Memory B cell (primary cell): Measurements from ENCODE around the gene TSKU.

Experiments used
- ATAC-seq: fragments of 150-1000 bp; cut with Tn5 transposase; 2 replicates; pipeline ENCODE4 v1.10.0; 2021; ENCODE audit warnings: low read depth, mild to moderate bottlenecking, moderate library complexity
- DNase-seq, 2 donors: peaks; one replicate each; pipeline ENCODE4 v3.0.0; 2022; ENCODE audit warnings: low spot score in 2 of 2
- H3K27ac Mint-ChIP-seq: one replicate; pipeline ENCODE4 v1.8.0; 2022; ENCODE audit warnings: mild to moderate bottlenecking, moderate library complexity, mixed read lengths
- H3K27me3 Mint-ChIP-seq: one replicate; pipeline ENCODE4 v1.8.0; 2022; ENCODE audit warnings: mixed read lengths
- H3K36me3 Mint-ChIP-seq: one replicate; pipeline ENCODE4 v1.8.0; 2022; ENCODE audit warnings: mild to moderate bottlenecking, mixed read lengths
- H3K4me1 Mint-ChIP-seq: one replicate; pipeline ENCODE4 v1.8.0; 2022; ENCODE audit warnings: mixed read lengths
- H3K4me3 Mint-ChIP-seq: one replicate; pipeline ENCODE4 v1.8.0; 2022; ENCODE audit warnings: mild to moderate bottlenecking, moderate library complexity, mixed read lengths
- H3K9me3 Mint-ChIP-seq: one replicate; pipeline ENCODE4 v1.8.0; 2022; ENCODE audit warnings: mixed read lengths

Gene TSKU

DNA sequence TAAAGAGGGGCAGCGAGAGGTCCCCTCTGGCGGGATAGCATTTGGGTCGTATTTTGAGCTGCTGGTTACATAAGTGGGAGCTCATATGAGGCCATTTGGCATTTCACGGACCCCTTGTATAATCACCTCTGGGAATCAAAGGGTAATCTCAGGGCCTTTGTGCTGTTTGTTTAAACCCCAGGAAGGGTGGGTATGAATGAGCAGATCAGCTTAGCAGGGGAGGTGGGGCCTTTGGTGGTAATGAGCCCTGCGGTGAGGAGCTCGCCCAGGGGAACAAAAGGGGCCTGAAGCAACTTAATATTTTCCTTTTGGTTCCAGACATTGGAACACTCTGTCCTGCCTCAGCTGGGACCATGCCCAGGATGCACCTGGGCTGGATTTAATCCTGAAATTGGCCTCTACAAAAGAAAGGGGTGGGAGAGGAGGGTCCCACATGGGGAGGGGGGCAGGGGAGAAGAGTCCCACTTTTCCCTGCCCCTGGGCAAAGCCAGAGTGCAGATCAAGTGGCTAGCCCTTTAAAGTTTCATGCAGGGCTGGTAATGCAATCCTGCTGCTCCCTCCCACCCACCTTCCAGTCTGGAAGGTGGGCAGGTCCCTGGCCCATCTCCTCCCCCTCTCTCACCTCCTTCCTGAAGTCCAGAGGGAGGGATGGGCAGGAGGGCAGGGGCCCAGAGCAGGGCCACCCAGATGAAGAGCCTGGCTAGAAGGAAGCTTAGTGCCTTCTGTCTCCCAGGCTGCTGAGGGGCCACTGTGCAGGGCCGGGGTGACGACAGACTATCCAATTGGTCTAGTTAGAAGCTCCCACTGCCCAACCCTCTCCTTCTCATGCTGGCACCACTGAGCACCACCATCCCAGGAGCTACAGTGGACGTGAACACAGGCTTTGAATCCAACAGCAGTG, 10.5 kb downstream of the TSKU start:
- ATAC-seq (no peak), DNase-seq (no peak)
- Mint-ChIP-seq H3K4me1 (no peaks in the 10 kb centered on the region), H3K4me3 (no peak overlapping the region), H3K36me3 (no peaks in the 10 kb centered on the region), H3K27me3 (peaks cover 3% of the 10 kb centered on the region), H3K9me3 (no peaks in the 10 kb centered on the region), H3K27ac (no peak overlapping the region)

DNA sequence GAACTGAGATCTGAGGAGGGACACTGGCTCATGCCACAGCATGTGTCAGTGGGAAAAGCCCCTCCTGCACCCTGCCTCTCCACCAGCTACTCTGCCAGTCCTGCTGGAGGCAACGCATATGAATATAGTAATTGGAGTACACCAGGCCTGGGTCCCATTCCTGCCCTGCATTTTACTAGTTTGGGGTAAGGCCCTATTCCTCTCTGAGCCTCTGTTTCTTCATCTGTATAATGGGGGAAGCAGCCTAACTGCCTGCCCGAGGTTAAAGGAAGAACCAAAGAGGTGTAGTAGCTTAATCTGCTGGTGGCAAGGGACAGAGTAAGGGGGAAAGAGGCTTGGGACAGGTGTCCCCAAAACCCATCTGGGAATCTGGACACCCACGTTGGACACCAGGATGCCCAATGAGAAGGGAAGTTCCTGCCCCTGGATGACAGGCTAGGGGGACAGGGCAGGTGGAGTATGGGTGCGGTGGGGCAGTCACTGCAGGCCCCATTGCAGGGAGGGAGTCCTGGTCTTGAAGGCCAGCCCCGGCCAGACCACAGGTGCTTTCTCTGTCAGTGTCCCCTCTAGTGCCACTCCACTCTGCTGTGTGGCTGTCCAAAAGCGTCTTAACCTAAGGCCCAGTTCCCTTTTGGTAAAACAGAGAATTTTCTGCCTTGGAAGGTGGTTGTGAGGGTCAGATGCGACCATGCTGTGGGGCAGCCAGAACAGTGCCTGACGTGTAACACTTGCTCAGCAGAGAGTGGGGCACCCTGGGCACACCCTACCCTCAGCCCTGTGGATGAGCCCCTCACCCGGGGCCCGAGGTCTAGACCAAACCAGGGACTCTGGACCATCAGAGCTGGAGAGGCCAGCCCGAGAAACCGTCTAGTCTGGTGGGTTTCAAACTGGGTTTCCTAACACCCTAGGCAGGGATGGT, 11.5 kb downstream of the TSKU start:
- no peaks in the 10 kb centered on the region for H3K9me3 Mint-ChIP-seq
- H3K27ac Mint-ChIP-seq: no peak overlapping the region
- DNase-seq: no peak
- H3K4me1 Mint-ChIP-seq: no peaks in the 10 kb centered on the region
- peaks cover 3% of the 10 kb centered on the region for H3K27me3 Mint-ChIP-seq
- H3K4me3 Mint-ChIP-seq: no peak overlapping the region
- ATAC-seq: no peak
- no peaks in the 10 kb centered on the region for H3K36me3 Mint-ChIP-seq

DNA sequence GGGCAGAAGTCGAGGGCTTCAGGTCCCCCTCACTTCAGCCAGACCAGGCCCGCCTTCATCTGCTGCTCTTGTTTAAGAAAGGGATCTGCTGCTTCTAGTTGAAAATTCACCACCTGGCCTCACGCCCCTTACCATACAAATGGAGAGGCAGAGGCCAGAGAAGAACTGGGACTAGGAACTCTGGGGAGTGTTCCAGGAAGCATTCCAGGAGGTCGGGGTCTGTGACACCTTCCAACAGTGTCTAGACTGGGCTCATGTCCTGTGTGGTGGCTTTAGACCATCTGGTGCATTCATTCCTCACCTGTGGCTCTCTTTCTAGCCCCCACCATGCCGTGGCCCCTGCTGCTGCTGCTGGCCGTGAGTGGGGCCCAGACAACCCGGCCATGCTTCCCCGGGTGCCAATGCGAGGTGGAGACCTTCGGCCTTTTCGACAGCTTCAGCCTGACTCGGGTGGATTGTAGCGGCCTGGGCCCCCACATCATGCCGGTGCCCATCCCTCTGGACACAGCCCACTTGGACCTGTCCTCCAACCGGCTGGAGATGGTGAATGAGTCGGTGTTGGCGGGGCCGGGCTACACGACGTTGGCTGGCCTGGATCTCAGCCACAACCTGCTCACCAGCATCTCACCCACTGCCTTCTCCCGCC, 12.3 kb downstream of the TSKU start:
- no peak for DNase-seq

DNA sequence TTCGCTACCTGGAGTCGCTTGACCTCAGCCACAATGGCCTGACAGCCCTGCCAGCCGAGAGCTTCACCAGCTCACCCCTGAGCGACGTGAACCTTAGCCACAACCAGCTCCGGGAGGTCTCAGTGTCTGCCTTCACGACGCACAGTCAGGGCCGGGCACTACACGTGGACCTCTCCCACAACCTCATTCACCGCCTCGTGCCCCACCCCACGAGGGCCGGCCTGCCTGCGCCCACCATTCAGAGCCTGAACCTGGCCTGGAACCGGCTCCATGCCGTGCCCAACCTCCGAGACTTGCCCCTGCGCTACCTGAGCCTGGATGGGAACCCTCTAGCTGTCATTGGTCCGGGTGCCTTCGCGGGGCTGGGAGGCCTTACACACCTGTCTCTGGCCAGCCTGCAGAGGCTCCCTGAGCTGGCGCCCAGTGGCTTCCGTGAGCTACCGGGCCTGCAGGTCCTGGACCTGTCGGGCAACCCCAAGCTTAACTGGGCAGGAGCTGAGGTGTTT, 12.8 kb downstream of the TSKU start:
- ATAC-seq (no peak), DNase-seq (no peak)
- H3K27ac Mint-ChIP-seq: no peak overlapping the region

More for the DNA sequence above, 12.3 kb downstream of the TSKU start:
- Mint-ChIP-seq H3K27ac (no peak overlapping the region), H3K9me3 (no peaks in the 10 kb centered on the region), H3K4me1 (no peaks in the 10 kb centered on the region), H3K4me3 (no peak overlapping the region), H3K27me3 (peaks cover 3% of the 10 kb centered on the region), H3K36me3 (no peaks in the 10 kb centered on the region)
- no peak for ATAC-seq

DNA sequence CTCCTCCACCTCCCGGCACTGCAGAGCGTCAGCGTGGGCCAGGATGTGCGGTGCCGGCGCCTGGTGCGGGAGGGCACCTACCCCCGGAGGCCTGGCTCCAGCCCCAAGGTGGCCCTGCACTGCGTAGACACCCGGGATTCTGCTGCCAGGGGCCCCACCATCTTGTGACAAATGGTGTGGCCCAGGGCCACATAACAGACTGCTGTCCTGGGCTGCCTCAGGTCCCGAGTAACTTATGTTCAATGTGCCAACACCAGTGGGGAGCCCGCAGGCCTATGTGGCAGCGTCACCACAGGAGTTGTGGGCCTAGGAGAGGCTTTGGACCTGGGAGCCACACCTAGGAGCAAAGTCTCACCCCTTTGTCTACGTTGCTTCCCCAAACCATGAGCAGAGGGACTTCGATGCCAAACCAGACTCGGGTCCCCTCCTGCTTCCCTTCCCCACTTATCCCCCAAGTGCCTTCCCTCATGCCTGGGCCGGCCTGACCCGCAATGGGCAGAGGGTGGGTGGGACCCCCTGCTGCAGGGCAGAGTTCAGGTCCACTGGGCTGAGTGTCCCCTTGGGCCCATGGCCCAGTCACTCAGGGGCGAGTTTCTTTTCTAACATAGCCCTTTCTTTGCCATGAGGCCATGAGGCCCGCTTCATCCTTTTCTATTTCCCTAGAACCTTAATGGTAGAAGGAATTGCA, 13.5 kb downstream of the TSKU start:
- ATAC-seq (no peak), DNase-seq (no peak)
- Mint-ChIP-seq H3K9me3 (no peaks in the 10 kb centered on the region), H3K4me1 (no peaks in the 10 kb centered on the region), H3K27me3 (peaks cover 3% of the 10 kb centered on the region), H3K36me3 (no peaks in the 10 kb centered on the region), H3K27ac (no peak overlapping the region), H3K4me3 (no peak overlapping the region)

More for the DNA sequence above, 12.8 kb downstream of the TSKU start:
- Mint-ChIP-seq H3K4me3 (no peak overlapping the region), H3K27me3 (peaks cover 3% of the 10 kb centered on the region), H3K36me3 (no peaks in the 10 kb centered on the region), H3K4me1 (no peaks in the 10 kb centered on the region), H3K9me3 (no peaks in the 10 kb centered on the region)

DNA sequence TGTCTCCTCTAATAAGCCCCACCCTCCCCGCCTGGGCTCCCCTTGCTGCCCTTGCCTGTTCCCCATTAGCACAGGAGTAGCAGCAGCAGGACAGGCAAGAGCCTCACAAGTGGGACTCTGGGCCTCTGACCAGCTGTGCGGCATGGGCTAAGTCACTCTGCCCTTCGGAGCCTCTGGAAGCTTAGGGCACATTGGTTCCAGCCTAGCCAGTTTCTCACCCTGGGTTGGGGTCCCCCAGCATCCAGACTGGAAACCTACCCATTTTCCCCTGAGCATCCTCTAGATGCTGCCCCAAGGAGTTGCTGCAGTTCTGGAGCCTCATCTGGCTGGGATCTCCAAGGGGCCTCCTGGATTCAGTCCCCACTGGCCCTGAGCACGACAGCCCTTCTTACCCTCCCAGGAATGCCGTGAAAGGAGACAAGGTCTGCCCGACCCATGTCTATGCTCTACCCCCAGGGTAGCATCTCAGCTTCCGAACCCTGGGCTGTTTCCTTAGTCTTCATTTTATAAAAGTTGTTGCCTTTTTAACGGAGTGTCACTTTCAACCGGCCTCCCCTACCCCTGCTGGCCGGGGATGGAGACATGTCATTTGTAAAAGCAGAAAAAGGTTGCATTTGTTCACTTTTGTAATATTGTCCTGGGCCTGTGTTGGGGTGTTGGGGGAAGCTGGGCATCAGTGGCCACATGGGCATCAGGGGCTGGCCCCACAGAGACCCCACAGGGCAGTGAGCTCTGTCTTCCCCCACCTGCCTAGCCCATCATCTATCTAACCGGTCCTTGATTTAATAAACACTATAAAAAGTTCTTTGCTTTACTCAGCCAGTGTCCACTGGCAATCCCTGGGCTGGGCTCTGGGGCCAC, 14.4 kb downstream of the TSKU start:
- H3K27me3 Mint-ChIP-seq: peaks cover 3% of the 10 kb centered on the region
- H3K27ac Mint-ChIP-seq: no peak overlapping the region
- DNase-seq (no peak), ATAC-seq (no peak)
- no peaks in the 10 kb centered on the region for H3K9me3 Mint-ChIP-seq
- H3K4me3 Mint-ChIP-seq: no peak overlapping the region
- no peaks in the 10 kb centered on the region for H3K4me1 Mint-ChIP-seq
- no peaks in the 10 kb centered on the region for H3K36me3 Mint-ChIP-seq

DNA sequence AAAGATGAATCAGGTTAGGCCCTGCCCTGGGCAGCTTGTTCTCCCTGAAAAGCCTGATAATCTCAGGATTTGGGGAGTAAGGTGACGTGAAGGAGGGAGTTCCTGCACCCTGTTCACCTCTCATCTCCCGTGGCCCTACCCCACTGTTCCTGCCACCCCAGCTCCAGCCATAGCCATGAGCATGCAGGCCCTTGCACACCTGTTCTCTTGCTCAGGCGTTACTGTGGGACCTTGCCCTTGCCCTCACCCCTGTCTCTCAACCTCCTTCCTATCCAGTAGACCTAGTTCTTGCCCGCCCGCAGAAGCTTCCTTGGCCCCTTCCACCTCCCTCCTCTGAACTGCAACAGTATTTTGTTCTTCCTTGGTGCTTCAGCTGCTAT, 15.0 kb downstream of the TSKU start:
- H3K4me1 Mint-ChIP-seq: no peaks in the 10 kb centered on the region
- no peak overlapping the region for H3K4me3 Mint-ChIP-seq
- DNase-seq: no peak
- no peak overlapping the region for H3K27ac Mint-ChIP-seq
- no peaks in the 10 kb centered on the region for H3K9me3 Mint-ChIP-seq
- no peak for ATAC-seq
- H3K36me3 Mint-ChIP-seq: no peaks in the 10 kb centered on the region
- peaks cover 4% of the 10 kb centered on the region for H3K27me3 Mint-ChIP-seq

DNA sequence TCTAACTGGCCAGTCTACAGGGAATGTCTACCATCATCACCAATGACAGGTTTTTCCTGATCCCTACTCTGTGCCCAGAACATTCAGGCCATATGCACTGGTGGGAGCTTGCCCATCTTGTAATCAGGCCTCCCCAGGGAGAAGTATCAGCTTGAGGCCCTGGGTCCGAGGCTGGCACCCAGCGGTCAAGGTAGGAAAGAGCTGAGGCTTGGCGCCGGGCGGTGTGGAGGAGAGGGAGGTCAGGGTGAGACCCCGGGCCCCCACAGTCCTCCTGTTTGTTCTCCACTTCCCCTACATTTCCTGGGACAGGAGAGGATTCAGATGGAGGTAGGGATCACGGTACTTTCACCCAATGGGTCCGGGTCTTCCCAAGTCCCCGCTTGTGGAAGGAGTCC, 15.5 kb downstream of the TSKU start:
- DNase-seq (no peak), ATAC-seq (no peak)
- no peaks in the 10 kb centered on the region for H3K4me1 Mint-ChIP-seq
- no peaks in the 10 kb centered on the region for H3K36me3 Mint-ChIP-seq
- H3K27ac Mint-ChIP-seq: no peak overlapping the region
- H3K4me3 Mint-ChIP-seq: peak overlapping the region; percentile 60
- no peaks in the 10 kb centered on the region for H3K9me3 Mint-ChIP-seq
- H3K27me3 Mint-ChIP-seq: peaks cover 7% of the 10 kb centered on the region

DNA sequence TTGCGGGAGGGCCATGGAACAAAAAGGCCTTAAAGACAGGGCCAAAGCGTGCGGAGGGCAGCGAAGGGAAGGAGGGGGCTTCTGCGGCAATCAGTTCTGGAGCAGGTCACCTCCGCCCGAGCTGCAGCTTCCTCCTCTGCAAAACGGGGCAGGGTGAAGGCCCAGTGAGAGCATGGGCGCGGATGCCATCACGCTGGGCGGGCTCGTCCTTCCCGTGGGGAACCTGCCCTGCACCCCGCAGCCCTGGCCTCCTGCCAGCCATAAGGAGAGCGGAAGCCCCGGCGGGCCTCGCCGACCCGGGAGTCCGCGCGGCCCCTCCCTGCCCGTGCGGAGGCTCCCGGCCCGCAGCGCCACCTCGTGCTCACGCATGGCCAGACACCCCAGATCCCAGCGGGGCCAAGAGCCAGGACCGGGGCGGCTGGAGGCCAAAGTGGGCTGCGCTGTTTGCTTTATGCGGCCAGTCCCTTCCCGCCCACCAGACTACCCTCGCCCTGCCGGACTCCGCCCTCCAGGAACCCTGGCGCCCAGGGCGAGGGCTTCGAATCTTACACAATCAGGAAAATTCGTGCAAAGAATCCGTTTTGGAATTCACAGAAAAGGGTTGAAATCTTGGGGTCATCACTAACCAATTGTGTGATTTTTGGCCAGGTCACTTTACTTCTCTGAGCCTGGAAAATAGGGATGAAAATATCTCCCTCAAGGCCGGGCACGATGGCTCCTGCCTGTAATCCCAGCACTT, 16.1 kb downstream of the TSKU start:
- Mint-ChIP-seq H3K4me3 (peak overlapping the region; percentile 60), H3K9me3 (no peaks in the 10 kb centered on the region), H3K27me3 (peaks cover 8% of the 10 kb centered on the region), H3K4me1 (no peaks in the 10 kb centered on the region), H3K36me3 (no peaks in the 10 kb centered on the region), H3K27ac (no peak overlapping the region)
- peak; percentile 65 to 76 for DNase-seq
- ATAC-seq: peak; percentile 96

DNA sequence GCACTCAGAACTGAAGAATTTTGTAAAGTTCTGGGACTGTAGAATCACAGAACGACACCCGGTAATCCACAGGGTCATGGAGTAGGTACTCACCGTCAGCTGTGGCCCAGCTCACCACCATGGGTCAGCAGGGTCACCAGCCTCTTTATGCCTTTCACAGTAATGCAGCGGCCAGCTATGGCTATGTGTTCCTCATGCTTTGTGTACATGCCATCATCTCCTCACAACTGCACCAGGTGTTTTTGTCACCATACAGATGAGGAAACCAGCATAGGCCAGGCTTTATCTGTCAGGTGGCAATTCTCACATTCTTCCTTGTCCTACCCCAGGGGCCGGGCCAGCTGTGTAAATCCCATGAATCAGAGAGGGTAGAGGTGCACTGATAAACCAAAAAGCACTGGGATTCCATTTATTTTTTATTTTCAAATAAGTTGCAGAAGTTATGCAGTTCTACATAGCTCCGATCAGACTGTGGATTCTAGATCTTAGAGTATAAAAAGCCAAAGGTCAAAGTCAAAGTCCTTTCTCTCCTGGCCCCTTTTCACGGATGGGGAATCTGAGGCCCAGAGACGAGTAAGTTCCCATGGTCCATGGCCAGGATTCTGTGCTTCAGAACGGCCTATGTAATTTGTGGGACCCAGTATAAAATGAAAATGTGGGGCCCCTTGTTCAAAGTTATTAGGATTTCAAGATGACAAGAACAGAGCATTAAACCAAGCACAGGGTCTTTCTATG, 17.5 kb downstream of the TSKU start:
- H3K9me3 Mint-ChIP-seq: no peaks in the 10 kb centered on the region
- ATAC-seq (no peak), DNase-seq (no peak)
- no peak overlapping the region for H3K27ac Mint-ChIP-seq
- no peaks in the 10 kb centered on the region for H3K36me3 Mint-ChIP-seq
- no peaks in the 10 kb centered on the region for H3K4me1 Mint-ChIP-seq
- peaks cover 14% of the 10 kb centered on the region for H3K27me3 Mint-ChIP-seq
- no peak overlapping the region for H3K4me3 Mint-ChIP-seq

DNA sequence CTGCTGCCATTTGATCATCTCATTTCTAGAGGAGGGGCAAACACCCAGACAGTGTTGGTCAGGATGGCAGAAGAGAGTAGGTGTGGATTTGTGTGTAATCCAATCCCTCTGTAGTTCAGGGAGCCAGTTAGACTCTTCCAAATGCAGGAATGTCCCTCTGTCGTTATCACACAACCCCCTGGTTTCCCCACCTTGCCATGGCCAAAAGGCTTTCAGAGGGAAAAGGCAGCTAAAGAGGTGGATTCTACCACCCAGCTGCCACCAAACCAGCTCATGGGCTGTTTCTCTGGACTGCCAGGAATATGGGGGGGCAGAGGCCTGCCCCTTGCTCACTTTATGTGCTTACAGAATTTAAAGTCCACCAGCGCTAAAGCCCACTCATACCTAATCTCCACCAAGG, 18.1 kb downstream of the TSKU start:
- ATAC-seq (no peak), DNase-seq (no peak)
- H3K27me3 Mint-ChIP-seq: peaks cover 18% of the 10 kb centered on the region
- no peak overlapping the region for H3K4me3 Mint-ChIP-seq
- H3K36me3 Mint-ChIP-seq: no peaks in the 10 kb centered on the region
- no peak overlapping the region for H3K27ac Mint-ChIP-seq
- H3K9me3 Mint-ChIP-seq: no peaks in the 10 kb centered on the region
- no peaks in the 10 kb centered on the region for H3K4me1 Mint-ChIP-seq

DNA sequence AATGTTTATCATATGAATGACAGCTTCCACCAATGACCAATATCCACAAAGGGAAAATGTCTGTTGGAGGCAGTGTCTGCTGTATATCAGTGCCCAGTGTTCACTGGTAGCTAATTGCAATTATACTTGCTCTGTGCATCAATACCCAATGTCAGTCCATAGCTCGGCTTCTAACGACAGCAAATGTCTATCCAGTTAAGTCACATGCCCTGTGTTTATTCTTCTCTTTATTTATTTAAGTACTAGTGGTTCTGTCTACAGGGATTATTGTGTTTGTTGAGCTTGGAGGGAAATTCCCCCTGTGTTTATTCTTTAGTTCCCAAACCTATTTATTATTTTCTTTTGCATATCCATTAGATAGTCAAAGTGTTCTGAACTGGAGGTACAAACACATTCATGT, 18.6 kb downstream of the TSKU start:
- ATAC-seq: no peak
- Mint-ChIP-seq H3K27me3 (peaks cover 21% of the 10 kb centered on the region), H3K4me1 (no peaks in the 10 kb centered on the region), H3K9me3 (no peaks in the 10 kb centered on the region), H3K27ac (no peak overlapping the region), H3K4me3 (no peak overlapping the region), H3K36me3 (no peaks in the 10 kb centered on the region)
- no peak for DNase-seq
